Stimulated activated CD8-positive, alpha-beta memory T cell treated with anti-CD3 and anti-CD28 coated beads, Interleukin-2, amount 100 ng/mL, for 1 hour (primary cell): Measurements from ENCODE around the gene BMP7.

Experiments
- DNase-seq, 2 donors: peaks; one replicate each; pipeline ENCODE4 v3.0.0-alpha.2; 2020; ENCODE audit warnings: low read depth in 2 of 2

BMP7 gene

DNA sequence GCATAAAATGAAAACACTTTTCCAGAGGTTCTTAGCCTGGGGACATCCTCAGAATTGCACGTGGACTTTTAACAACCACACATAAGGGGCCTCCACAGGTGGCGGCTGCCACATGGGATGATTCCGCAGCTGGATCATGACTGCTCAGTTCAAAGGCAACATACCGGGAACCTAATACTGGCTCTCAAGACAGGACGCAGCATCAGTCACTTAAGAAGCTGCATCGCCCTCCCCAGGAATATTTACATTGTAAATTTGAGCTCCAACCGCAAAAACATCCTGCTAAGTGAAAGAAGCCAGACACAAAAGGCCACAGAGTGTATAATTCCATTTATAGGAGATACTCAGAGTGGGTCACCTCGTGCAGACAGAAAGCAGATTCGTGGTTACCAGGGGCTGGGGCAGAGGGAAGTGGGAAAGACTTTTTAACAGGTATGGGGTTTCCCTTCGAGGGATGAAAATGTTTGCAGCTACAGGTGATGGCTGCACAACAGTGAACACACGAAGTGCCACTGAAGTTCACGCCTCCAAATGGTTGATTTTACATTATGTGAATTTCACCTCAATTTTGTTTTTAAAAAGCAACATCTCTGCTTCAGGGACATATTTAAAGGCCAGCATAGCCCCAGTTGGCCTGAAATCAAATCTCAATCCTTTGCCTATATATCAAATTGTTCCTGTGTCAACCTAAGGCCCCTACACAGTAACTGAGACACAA, 141.5 kb downstream of the BMP7 start:
- DNase-seq, result no peak

DNA sequence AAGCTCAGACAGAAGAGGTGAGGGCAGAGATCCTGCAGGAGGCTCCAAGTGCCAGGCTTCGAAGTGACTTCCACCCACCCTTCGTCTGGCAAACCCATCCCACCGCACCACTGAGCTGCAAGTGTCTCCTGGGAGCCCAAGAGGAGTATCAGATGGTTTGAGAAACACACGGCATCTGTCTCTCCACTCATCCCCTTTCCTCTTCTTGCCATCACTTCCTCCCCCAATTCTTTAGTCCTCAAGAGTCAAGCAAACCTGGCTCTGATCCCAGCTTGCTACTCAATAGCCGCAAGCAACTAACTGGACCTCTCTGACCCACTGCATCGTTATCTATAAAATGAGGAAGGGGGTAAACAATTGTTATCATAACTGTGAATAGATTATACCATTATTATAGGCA, 142.1 kb downstream of the BMP7 start:
- no peak for DNase-seq

DNA sequence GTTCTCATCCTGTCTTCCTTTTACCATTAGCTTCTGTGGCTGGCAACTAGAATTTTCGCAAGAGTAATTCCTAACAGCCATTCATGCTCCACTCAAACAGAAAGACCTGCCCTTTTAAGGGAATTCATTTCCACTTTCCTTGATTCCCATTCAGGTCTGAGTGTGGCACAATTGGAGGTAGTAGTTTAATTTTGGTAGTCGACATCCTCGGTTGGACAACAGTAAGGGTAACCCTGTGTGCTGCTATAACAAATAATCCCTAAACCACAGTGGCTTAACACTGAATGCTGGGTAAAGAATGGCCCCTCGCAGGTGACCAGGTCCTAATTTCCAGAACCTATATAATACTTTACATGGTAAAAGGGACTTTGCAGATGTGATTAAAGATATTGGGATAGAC, 142.9 kb downstream of the BMP7 start:
- no peak for DNase-seq

DNA sequence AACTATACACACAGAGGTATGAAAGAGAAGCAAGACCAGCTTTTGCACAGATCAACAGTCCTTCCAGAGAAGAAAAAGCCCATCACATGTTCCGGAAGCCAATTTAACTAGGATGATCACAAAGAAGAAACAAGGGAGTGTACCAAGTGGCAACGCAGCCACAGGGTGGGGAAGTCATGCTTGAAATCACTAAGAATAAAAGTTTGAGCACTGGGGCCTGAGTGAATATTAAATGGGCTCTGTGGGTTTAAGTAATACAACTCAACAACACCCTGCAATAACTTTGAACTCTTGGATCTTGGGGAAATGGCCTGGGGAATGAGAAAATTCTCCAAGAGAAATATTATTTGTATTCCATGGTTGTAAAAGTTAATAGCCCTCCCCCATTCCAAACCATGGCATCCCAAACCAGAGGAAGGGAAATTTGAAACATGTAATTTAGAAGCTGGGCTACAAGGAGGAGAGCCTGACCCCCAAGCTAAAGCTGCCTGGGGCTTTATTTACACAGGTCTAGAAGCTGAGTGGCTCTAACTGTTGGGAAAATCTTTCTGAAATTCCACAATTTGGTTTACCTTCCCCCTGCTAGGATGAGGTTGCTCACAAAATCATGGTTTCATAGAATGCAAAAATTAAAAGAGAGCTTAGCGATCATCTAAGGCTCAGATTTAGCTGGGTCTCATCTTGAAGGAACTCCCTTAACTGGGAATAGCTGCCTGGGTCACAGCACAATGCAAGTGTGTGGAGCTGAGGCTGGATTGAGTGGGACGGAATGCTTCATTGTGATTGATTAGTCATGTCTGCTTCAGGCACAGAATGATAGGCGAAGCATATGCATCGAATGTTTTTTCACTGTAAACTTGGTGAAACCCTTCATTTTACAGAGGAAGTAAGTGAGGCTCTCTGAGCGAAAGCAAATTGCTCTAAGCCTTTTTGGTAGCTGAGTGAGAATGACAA, 143.6 kb downstream of the BMP7 start:
- no peak for DNase-seq

DNA sequence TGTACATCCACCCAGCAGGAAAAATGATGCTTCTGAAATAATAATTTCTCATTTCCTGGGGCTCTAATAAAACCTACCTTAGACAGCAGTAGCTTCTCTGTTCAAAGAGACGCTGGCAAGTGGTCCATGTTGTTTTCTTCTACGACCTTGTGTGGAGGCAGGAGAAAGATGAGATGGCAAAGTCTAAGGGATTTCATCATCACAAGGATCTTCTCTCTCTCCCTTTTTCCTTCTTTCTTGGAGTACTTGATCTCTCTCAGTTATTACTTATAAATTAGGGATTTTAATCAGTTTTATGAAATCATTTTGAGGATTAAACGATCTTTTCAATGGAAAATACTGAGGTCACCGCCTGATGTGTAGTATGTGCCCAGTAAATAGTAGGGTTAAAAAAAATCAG, 147.5 kb downstream of the BMP7 start:
- no peak for DNase-seq
